ENCODE data around the gene CPLX3. TPM values are rescaled to one million over a fixed set of nuclear protein-coding genes. Genes with fewer than 3 reads are reported as not detected.

CPLX3 gene
- total and polyA plus RNA-seq, 2 donors (not counting 3 experiments of a cell fraction or from before 2014, with no cell fraction given) = not detected

DNA sequence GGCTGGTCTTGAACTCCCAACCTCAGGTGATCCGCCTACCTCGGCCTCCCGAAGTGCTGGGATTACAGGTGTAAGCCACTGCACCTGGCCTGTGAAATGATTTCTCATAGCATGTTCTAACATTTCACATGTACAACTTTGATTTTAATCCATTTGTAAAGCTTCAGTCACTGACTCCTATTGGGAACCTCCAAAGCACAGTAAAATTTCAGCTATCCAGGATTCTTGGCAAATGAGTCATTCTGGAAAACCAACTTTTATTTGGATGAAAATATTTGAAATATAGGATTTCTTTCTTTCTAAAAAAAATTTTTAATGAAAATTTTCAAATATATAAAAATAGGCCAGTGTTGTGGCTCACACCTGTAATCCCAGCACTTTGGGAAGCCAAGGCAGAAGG, 16.5 kb upstream of the CPLX3 start:
- H4K20me1 ChIP-seq (replicated peaks; ENCODE audit: control insufficient read depth, extremely low read depth, insufficient read depth, low read length) = no peaks in the 10 kb centered on the region
- H3K4me2 ChIP-seq (ENCODE audit: insufficient read depth, low read length) = no peak overlapping the region
- H3K79me2 ChIP-seq (ENCODE audit: control insufficient read depth, insufficient read depth, low read length) = no peaks in the 10 kb centered on the region
- CTCF ChIA-PET = interaction anchor here (1.2 to 2.6 kb wide), 8 partner anchors 9 to 141 kb away, joined by 3 to 11 read pairs (median 5); no protein-coding TSS in a partner anchor
- no peaks in the 10 kb centered on the region for H3K36me3 ChIP-seq (ENCODE audit: control insufficient read depth in 2 of 2, extremely low read depth in 1 of 2, insufficient read depth in 2 of 2, low read length in 2 of 2)
- no peak overlapping the region for H3K4me3 ChIP-seq (replicated peaks in 1 of 3; ENCODE audit: insufficient read depth in 1 of 3, low read depth in 1 of 3, low read length in 3 of 3)
- DNase-seq (ENCODE audit: low read depth, low spot score) = no peak
- dilution Hi-C loops (cut with MboI; ENCODE audit: extremely low pct_ligation_motif_present, low sequenced_read_pairs) = no loop called here
- no peaks in the 10 kb centered on the region for H3K27me3 ChIP-seq (ENCODE audit: control insufficient read depth in 2 of 2, insufficient read depth in 2 of 2, low read length in 2 of 2)
- no peak for FAIRE-seq
- H3K9me1 ChIP-seq (replicated peaks; ENCODE audit: control insufficient read depth, extremely low read depth, insufficient read depth, low read length) = no peaks in the 10 kb centered on the region
- no peak overlapping the region for H2AFZ ChIP-seq (ENCODE audit: low read depth, low read length)
- POLR2A ChIA-PET = interaction anchor here (0.9 kb wide), 1 partner anchor 141 kb away, joined by 6 read pairs; no protein-coding TSS in a partner anchor
- TF ChIP-seq FOS (IDR thresholded peaks at IDR 0.05; ENCODE audit: borderline replicate concordance, insufficient read depth, low read length) (peak; percentile 43), POLR2AphosphoS5 (IDR thresholded peaks at IDR 0.05; ENCODE audit: insufficient read depth, low read depth, low read length) (no peak)
- H3K9ac ChIP-seq (replicated peaks; ENCODE audit: extremely low read depth, insufficient read depth, low read length) = no peak overlapping the region
- H3K4me1 ChIP-seq (ENCODE audit: control insufficient read depth, extremely low read depth, insufficient read depth, low read length) = no peaks in the 10 kb centered on the region
- no peaks in the 10 kb centered on the region for H3K9me3 ChIP-seq (replicated peaks; ENCODE audit: control insufficient read depth, insufficient read depth, low read length)
- H3K27ac ChIP-seq (ENCODE audit: insufficient read depth, low read depth, low read length) = no peak overlapping the region
- intact Hi-C loops (cut with micrococcal nuclease) = no loop called here
- no TSS peak for BruUV-seq (replicated peaks)

DNA sequence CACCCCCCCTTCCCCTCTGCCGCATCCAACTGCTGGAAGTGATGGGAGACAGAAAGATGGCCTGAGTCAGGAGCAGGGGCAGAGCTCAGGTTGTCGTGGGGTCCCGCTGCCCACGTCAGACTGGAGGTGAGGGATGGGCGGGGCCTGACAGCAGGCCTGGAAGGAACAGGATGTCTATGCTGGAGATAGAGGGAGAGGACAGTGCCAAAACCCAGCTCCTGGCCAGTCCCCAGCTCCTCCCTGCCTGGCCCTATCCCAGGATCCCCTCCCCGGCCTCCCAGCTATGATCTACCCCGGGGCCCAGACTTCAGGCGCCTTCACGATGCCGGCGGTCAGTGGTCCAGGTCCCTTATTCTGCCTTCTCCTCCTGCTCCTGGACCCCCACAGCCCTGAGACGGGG, 13.9 kb upstream of the CPLX3 start, which contains the start of gene LMAN1L:
Gene LMAN1L, plus strand, starts transcription at position 303 of the 400 bp plus-strand sequence. Its CDS starts 20 bp downstream, at position 323.
- POLR2A ChIA-PET = no interaction called here
- no peak for DNase-seq (ENCODE audit: low read depth, low spot score)
- intact Hi-C loops (cut with micrococcal nuclease) = no loop called here
- CTCF ChIA-PET = interaction anchor here (0.8 to 1.1 kb wide), 4 partner anchors 15 to 44 kb away, joined by 3 read pairs; partner anchors contain the start of gene CPLX3
- H3K4me2 ChIP-seq (ENCODE audit: insufficient read depth, low read length) = no peak within 1 kb of the TSS
- no peaks in the 10 kb centered on the region for H3K79me2 ChIP-seq (ENCODE audit: control insufficient read depth, insufficient read depth, low read length)
- no peaks in the 10 kb centered on the region for H3K9me3 ChIP-seq (replicated peaks; ENCODE audit: control insufficient read depth, insufficient read depth, low read length)
- no peaks in the 10 kb centered on the region for H4K20me1 ChIP-seq (replicated peaks; ENCODE audit: control insufficient read depth, extremely low read depth, insufficient read depth, low read length)
- H3K9ac ChIP-seq (replicated peaks; ENCODE audit: extremely low read depth, insufficient read depth, low read length) = no peak within 1 kb of the TSS
- H2AFZ ChIP-seq (ENCODE audit: low read depth, low read length) = no peak within 1 kb of the TSS
- no peak for FAIRE-seq
- H3K4me1 ChIP-seq (ENCODE audit: control insufficient read depth, extremely low read depth, insufficient read depth, low read length) = no peaks in the 10 kb centered on the region
- dilution Hi-C loops (cut with MboI; ENCODE audit: extremely low pct_ligation_motif_present, low sequenced_read_pairs) = no loop called here
- no peak for TF ChIP-seq EZH2 (IDR thresholded peaks at IDR 0.05; ENCODE audit: borderline replicate concordance, low read depth, low read length, severe bottlenecking)
- TF ChIP-seq, protein P1, sequence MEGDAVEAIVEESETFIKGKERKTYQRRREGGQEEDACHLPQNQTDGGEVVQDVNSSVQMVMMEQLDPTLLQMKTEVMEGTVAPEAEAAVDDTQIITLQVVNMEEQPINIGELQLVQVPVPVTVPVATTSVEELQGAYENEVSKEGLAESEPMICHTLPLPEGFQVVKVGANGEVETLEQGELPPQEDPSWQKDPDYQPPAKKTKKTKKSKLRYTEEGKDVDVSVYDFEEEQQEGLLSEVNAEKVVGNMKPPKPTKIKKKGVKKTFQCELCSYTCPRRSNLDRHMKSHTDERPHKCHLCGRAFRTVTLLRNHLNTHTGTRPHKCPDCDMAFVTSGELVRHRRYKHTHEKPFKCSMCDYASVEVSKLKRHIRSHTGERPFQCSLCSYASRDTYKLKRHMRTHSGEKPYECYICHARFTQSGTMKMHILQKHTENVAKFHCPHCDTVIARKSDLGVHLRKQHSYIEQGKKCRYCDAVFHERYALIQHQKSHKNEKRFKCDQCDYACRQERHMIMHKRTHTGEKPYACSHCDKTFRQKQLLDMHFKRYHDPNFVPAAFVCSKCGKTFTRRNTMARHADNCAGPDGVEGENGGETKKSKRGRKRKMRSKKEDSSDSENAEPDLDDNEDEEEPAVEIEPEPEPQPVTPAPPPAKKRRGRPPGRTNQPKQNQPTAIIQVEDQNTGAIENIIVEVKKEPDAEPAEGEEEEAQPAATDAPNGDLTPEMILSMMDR (IDR thresholded peaks at IDR 0.05; ENCODE audit: extremely low read depth in 1 of 2, insufficient read depth in 1 of 2, low read depth in 1 of 2, low read length in 2 of 2) = no peak
- no peak for TF ChIP-seq MYC (IDR thresholded peaks at IDR 0.05; ENCODE audit: low read depth, low read length)
- TF ChIP-seq POLR2A (IDR thresholded peaks at IDR 0.05; ENCODE audit: low read depth, low read length) = no peak
- no peak for TF ChIP-seq JUN (IDR thresholded peaks at IDR 0.05; ENCODE audit: borderline replicate concordance, insufficient read depth, insufficient read length, low read depth)
- no peak for TF ChIP-seq POLR2AphosphoS5 (IDR thresholded peaks at IDR 0.05; ENCODE audit: insufficient read depth, low read depth, low read length)
- no peak for TF ChIP-seq GATA2 (IDR thresholded peaks at IDR 0.05; ENCODE audit: insufficient read depth, insufficient read length, low read depth, low read length)
- no peak for TF ChIP-seq FOS (IDR thresholded peaks at IDR 0.05; ENCODE audit: borderline replicate concordance, insufficient read depth, low read length)
- TF ChIP-seq, protein P2, sequence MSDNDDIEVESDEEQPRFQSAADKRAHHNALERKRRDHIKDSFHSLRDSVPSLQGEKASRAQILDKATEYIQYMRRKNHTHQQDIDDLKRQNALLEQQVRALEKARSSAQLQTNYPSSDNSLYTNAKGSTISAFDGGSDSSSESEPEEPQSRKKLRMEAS (IDR thresholded peaks at IDR 0.05; ENCODE audit: insufficient read depth, insufficient read length) = no peak
- H3K4me3 ChIP-seq (replicated peaks in 1 of 3; ENCODE audit: insufficient read depth in 1 of 3, low read depth in 1 of 3, low read length in 3 of 3) = no peak within 1 kb of the TSS
- H3K27ac ChIP-seq (ENCODE audit: insufficient read depth, low read depth, low read length) = no peak within 1 kb of the TSS
- no peaks in the 10 kb centered on the region for H3K9me1 ChIP-seq (replicated peaks; ENCODE audit: control insufficient read depth, extremely low read depth, insufficient read depth, low read length)
- no TSS peak for BruUV-seq (replicated peaks)
- no peaks in the 10 kb centered on the region for H3K36me3 ChIP-seq (ENCODE audit: control insufficient read depth in 2 of 2, extremely low read depth in 1 of 2, insufficient read depth in 2 of 2, low read length in 2 of 2)
- H3K27me3 ChIP-seq (ENCODE audit: control insufficient read depth in 2 of 2, insufficient read depth in 2 of 2, low read length in 2 of 2) = no peaks in the 10 kb centered on the region

All from endothelial cell of umbilical vein (primary cell).